Neural cell (in vitro differentiated cells): ENCODE data around the gene LRRC19.

Experiments
- EP300 ChIP-seq: fragments of 450-650 bp; conservative IDR thresholded peaks from 2 replicates; pipeline ENCODE4 v1.6.1; 2014; ENCODE audit warnings: antibody characterized with exemption, mild to moderate bottlenecking, moderate library complexity; ENCODE audit not compliant: poor library complexity, severe bottlenecking
- EZH2 ChIP-seq: fragments of 200-600, 300-800 bp; shearing (Covaris generic), sonication (generic); IDR thresholded peaks from 2 replicates; pipeline ENCODE4 v1.6.1; 2014; ENCODE audit warnings: antibody characterized with exemption, low read length, borderline replicate concordance, mild to moderate bottlenecking; ENCODE audit not compliant: insufficient read depth, poor library complexity, severe bottlenecking
- POLR2AphosphoS5 ChIP-seq: IDR thresholded peaks from 2 replicates; pipeline ENCODE4 v1.6.1; 2012
- RAD21 ChIP-seq: fragments of 450-650 bp; conservative IDR thresholded peaks from 2 replicates; pipeline ENCODE4 v1.6.1; 2014; ENCODE audit warnings: antibody characterized with exemption, mild to moderate bottlenecking, moderate library complexity
- SMC3 ChIP-seq: fragments of 450-650 bp; conservative IDR thresholded peaks from 2 replicates; pipeline ENCODE4 v1.6.1; 2014; ENCODE audit warnings: antibody characterized with exemption, mild to moderate bottlenecking, moderate library complexity; ENCODE audit not compliant: poor library complexity
- TAF1 ChIP-seq: IDR thresholded peaks from 2 replicates; pipeline ENCODE4 v1.6.1; 2012; ENCODE audit warnings: low read depth
- TF ChIP-seq, protein P1 (sequence below): fragments of 450-650 bp; IDR thresholded peaks from 2 replicates; pipeline ENCODE4 v1.5.1; 2014; ENCODE audit warnings: antibody characterized with exemption, mild to moderate bottlenecking, moderate library complexity; ENCODE audit not compliant: poor library complexity, severe bottlenecking

DNA sequence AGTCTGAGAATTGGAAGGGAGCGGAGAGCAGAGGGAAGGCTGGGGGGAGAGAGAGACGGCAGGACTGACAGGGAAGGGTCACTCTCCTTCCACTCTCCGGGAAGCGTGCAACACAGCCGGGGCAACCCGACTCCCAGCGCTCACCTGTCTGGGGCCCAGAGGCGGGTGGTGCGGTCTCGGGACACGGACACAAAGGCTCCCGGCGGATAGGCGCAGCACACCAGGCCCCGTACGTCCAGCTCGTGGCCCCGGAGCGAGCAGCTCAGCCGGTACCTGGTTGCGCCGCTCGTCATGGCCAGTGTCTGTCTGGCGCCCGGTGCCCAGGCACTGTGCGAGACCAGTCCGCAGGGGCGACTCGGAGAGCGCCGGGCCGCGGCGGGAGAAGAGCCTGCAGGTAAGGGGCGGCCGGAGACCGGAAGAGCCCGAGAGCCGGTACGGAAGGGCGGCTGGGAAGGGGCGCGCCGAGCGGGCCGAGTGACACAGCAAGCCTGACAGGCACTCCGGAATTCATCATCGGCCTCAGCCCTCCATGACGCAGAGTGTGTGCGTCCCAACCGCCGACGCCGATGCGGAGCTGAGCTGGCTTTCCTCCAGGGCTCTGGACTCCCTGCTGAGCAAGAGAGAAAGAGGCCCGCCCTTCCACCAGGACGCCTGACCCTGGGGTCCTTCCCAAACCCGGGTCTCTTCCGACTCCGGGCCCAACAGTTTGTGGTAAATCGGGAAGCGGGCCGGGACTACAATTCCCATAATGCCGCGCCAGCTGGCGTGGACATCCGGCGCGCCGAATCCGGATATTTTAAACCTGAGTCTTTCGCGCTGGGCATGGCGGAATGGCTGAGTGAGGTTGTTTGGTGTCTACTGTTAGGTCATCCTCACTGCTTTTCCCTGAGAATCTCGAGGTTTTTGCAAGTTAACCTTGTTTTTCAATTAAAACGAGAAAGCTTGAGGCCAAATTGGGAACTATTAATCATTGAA, 58.4 kb downstream of the LRRC19 start, which contains the start of gene PLAA:
- TF ChIP-seq EP300 (peak; percentile 75), POLR2AphosphoS5 (peak; percentile 73), EZH2 (no peak), TAF1 (peak; percentile 81), SMC3 (no peak), RAD21 (no peak)
- TF ChIP-seq, protein P1, sequence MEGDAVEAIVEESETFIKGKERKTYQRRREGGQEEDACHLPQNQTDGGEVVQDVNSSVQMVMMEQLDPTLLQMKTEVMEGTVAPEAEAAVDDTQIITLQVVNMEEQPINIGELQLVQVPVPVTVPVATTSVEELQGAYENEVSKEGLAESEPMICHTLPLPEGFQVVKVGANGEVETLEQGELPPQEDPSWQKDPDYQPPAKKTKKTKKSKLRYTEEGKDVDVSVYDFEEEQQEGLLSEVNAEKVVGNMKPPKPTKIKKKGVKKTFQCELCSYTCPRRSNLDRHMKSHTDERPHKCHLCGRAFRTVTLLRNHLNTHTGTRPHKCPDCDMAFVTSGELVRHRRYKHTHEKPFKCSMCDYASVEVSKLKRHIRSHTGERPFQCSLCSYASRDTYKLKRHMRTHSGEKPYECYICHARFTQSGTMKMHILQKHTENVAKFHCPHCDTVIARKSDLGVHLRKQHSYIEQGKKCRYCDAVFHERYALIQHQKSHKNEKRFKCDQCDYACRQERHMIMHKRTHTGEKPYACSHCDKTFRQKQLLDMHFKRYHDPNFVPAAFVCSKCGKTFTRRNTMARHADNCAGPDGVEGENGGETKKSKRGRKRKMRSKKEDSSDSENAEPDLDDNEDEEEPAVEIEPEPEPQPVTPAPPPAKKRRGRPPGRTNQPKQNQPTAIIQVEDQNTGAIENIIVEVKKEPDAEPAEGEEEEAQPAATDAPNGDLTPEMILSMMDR = peak; percentile 46
